ENCODE measurements around the gene HOXD8. TPM values are rescaled to one million over a fixed set of nuclear protein-coding genes. Genes with fewer than 3 reads are reported as not detected.

Gene HOXD8
- total RNA-seq, 1 donor from 2014 or later: not detected

GRCh38 chr2:176085120-176085788 is 44.3 kb upstream of the HOXD8 start:
- no peak overlapping the region for H3K4me3 Mint-ChIP-seq (ENCODE audit: unreplicated experiment)
- peaks cover 2% of the 10 kb centered on the region for H3K36me3 Mint-ChIP-seq (ENCODE audit: low read depth)
- no peak for TF ChIP-seq CTCF (IDR thresholded peaks at IDR 0.05)
- DNase-seq (ENCODE audit: low spot score): no peak
- no peaks in the 10 kb centered on the region for H3K9me3 Mint-ChIP-seq (ENCODE audit: low read depth)
- H3K27me3 Mint-ChIP-seq (ENCODE audit: low read depth): peaks cover 87% of the 10 kb centered on the region
- H3K27ac Mint-ChIP-seq (ENCODE audit: unreplicated experiment): no peak overlapping the region
- peaks cover 27% of the 10 kb centered on the region for H3K4me1 Mint-ChIP-seq (ENCODE audit: low read depth)

DNA sequence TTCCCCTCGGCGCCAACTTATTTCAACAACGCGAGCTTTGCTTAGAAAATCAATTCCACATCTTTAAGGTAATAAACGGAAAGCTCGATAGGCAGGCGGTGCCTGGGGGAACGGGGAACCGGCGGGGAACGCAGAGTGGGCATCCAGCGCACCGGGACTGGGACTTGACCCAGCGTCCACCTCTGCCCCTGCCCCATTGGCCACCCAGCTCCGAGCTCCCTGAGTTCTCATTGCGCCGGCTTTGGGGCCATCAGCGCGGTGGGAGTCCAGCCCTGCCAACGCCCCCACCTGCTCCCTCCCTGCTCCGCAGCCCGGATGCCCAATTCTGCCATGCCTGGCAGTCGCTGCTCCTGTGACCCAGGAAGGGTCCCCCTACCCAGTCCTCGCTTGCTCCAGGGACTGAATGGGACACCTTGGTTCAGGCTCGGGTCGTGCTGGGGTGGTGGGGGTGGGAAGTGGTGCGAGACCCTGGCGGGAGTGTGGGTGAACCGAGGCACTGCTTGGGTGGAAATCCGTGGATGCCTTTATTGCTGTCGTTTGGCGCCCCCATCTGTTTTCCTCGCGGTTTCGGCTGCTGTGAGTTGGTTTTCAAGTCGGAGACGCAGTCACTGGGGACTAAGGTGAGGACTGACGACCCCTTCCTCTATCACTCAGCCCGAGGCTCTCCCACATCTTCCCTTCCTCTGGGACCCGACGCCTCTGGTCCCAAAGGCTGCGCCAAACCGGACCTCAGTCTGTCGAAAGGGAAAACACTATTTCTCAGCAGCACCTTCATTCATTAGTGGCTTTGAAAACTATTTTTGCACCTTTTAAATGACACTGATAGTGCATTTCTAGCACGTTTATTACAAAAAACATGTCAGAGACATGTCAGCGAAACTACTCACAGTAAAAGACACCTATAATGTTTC is 43.4 kb upstream of the HOXD8 start:
- TF ChIP-seq CTCF (IDR thresholded peaks at IDR 0.05): peak; percentile 80
- peaks cover 91% of the 10 kb centered on the region for H3K27me3 Mint-ChIP-seq (ENCODE audit: low read depth)
- H3K36me3 Mint-ChIP-seq (ENCODE audit: low read depth): peaks cover under 1% of the 10 kb centered on the region
- no peak for DNase-seq (ENCODE audit: low spot score)
- no peak overlapping the region for H3K4me3 Mint-ChIP-seq (ENCODE audit: unreplicated experiment)
- H3K9me3 Mint-ChIP-seq (ENCODE audit: low read depth): no peaks in the 10 kb centered on the region
- H3K27ac Mint-ChIP-seq (ENCODE audit: unreplicated experiment): no peak overlapping the region
- H3K4me1 Mint-ChIP-seq (ENCODE audit: low read depth): peaks cover 23% of the 10 kb centered on the region

- Mint-ChIP-seq H3K4me1 (ENCODE audit: low read depth) (peaks cover 29% of the 10 kb centered on the region), H3K27me3 (ENCODE audit: low read depth) (peaks cover 92% of the 10 kb centered on the region), H3K27ac (ENCODE audit: unreplicated experiment) (no peak overlapping the region), H3K36me3 (ENCODE audit: low read depth) (no peaks in the 10 kb centered on the region), H3K4me3 (ENCODE audit: unreplicated experiment) (peak overlapping the region; percentile 75), H3K9me3 (ENCODE audit: low read depth) (no peaks in the 10 kb centered on the region)
- no peak for TF ChIP-seq CTCF (IDR thresholded peaks at IDR 0.05)
- no peak for DNase-seq (ENCODE audit: low spot score)
Observed at GRCh38 chr2:176087330-176088047, 42.0 kb upstream of the HOXD8 start.

DNA sequence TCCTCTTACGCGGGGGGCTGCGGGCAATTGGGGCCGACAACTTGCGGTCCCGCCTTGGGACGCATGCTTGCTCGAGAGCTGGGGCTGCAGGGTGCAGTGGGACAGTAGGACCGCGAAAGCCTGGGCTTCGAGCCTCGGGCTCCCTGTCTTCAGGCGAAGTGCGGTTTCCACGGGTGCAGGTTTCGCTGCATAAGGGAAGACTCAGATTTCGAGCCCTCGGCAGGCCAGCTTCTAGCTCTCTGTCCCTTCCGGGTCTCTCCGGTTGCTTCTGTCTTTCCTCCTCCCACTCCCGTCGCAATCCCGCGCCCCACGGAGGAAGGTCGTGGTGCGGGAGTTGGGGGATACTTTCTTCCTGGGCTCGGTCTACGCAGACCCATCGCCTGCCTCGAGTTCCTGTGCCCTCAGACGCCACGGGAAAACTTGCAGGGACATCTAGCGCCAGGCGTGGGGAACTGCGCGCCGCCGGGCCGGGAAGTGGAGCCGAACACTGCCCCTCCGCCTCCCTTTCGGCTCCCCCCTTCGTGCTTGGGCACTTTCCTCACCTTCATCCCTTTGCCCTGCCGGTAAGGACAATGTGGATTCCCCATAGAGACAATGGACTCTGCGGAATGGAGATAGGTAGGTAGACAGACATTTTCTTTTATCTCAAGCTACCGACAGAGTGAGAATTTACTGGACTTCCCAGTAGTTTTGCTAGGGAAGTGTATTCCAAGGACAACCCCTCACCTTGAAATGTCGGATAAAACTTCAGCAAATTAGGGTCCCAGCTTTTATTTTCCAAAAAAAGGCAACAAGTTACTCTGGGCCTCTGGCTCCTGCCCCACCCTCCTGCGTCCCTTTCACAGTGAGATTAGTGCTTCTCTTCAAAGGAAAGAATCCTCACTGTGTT is 41.2 kb upstream of the HOXD8 start:
- Mint-ChIP-seq H3K36me3 (ENCODE audit: low read depth) (no peaks in the 10 kb centered on the region), H3K27ac (ENCODE audit: unreplicated experiment) (no peak overlapping the region), H3K4me3 (ENCODE audit: unreplicated experiment) (peak overlapping the region; percentile 75), H3K9me3 (ENCODE audit: low read depth) (no peaks in the 10 kb centered on the region), H3K27me3 (ENCODE audit: low read depth) (peaks cover 86% of the 10 kb centered on the region), H3K4me1 (ENCODE audit: low read depth) (peaks cover 23% of the 10 kb centered on the region)
- TF ChIP-seq CTCF (IDR thresholded peaks at IDR 0.05): peak; percentile 87
- DNase-seq (ENCODE audit: low spot score): no peak
